ENCODE data around the gene DNM3.

- TF ChIP-seq POLR2AphosphoS5 (IDR thresholded peaks at IDR 0.05; ENCODE audit: borderline replicate concordance, low read depth, low read length) (no peak), EZH2 (IDR thresholded peaks at IDR 0.05) (no peak), FOXP2 (optimal IDR thresholded peaks at IDR 0.05; ENCODE audit: control extremely low read depth, extremely low read length, insufficient read depth) (no peak)
Observed at GRCh38 chr1:172406968-172407367, 565.7 kb downstream of the DNM3 start.

Data from SK-N-MC (cell line).